Measurements from ENCODE around the gene MPRIP.
A peak's percentile ranks its signal among the peaks of the same experiment; 100 is the strongest.

MPRIP gene

GRCh38 chr17:16999931-17000625 is 42.2 kb upstream of the MPRIP start:
- TF ChIP-seq RAD21 (IDR thresholded peaks at IDR 0.05; ENCODE audit: low read depth) (no peak), EP300 (IDR thresholded peaks at IDR 0.05; ENCODE audit: borderline replicate concordance) (no peak), EGR1 (IDR thresholded peaks at IDR 0.05) (no peak), USF1 (IDR thresholded peaks at IDR 0.05) (no peak), FOXM1 (IDR thresholded peaks at IDR 0.05; ENCODE audit: borderline replicate concordance, low read depth) (no peak), ZBTB7A (IDR thresholded peaks at IDR 0.05; ENCODE audit: low read depth) (no peak), TAF1 (IDR thresholded peaks at IDR 0.05; ENCODE audit: low read depth) (no peak), TEAD4 (IDR thresholded peaks at IDR 0.05) (no peak), NFIC (IDR thresholded peaks at IDR 0.05) (no peak), YY1 (IDR thresholded peaks at IDR 0.05; ENCODE audit: low read depth) (no peak), REST (IDR thresholded peaks at IDR 0.05; ENCODE audit: low read depth) (no peak), CREB1 (IDR thresholded peaks at IDR 0.05; ENCODE audit: low read depth) (no peak), TCF12 (IDR thresholded peaks at IDR 0.05; ENCODE audit: low read depth) (no peak), MAX (IDR thresholded peaks at IDR 0.05) (no peak), CEBPB (IDR thresholded peaks at IDR 0.05) (no peak)

DNA sequence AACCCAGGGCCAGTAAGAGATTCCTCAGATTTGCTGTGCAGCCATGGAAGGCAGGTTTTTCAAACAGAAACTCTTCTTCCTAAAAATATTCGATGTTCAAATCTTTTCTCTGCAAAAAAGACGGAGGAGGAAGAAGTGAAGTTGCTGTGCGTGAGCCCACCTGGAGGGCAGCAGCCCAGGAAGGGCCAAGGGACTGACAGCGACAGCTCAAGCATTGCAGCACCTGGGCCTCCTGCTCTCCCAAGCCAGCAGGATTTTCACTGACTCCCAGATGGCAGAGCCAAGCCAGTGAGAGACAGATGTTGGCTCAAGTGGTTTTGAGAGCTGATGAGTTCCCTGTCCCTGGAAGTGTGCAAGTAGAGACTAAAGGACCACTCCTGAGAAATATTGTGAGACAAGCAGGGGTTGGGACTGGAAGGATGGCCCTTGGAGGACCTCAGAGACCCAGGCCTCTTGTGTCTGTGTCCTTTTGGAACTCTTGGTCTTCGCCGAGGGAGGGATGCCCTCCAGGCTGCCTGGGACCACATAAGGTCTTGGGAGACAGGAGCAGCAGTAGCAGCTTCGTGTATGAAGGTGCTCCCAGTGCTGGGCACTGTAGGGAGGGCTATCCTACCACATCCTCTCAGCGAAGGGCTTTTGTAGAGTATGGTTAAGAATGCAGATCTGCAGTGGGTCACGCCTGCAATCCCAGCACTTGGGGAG is 41.0 kb upstream of the MPRIP start:
- TF ChIP-seq EGR1 (IDR thresholded peaks at IDR 0.05) (no peak), USF1 (IDR thresholded peaks at IDR 0.05) (no peak), TCF12 (IDR thresholded peaks at IDR 0.05; ENCODE audit: low read depth) (no peak), EP300 (IDR thresholded peaks at IDR 0.05; ENCODE audit: borderline replicate concordance) (no peak), REST (IDR thresholded peaks at IDR 0.05; ENCODE audit: low read depth) (no peak), RAD21 (IDR thresholded peaks at IDR 0.05; ENCODE audit: low read depth) (no peak), FOXM1 (IDR thresholded peaks at IDR 0.05; ENCODE audit: borderline replicate concordance, low read depth) (no peak), MAX (IDR thresholded peaks at IDR 0.05) (no peak), CREB1 (IDR thresholded peaks at IDR 0.05; ENCODE audit: low read depth) (no peak), ZBTB7A (IDR thresholded peaks at IDR 0.05; ENCODE audit: low read depth) (no peak), YY1 (IDR thresholded peaks at IDR 0.05; ENCODE audit: low read depth) (no peak), TEAD4 (IDR thresholded peaks at IDR 0.05) (no peak), NFIC (IDR thresholded peaks at IDR 0.05) (no peak)

- no peak for TF ChIP-seq REST (IDR thresholded peaks at IDR 0.05; ENCODE audit: low read depth)
- TF ChIP-seq TCF12 (IDR thresholded peaks at IDR 0.05; ENCODE audit: low read depth): peak; percentile 32; the same call in 1 of the 2 replicates
- peak; percentile 98 for TF ChIP-seq RAD21 (IDR thresholded peaks at IDR 0.05; ENCODE audit: low read depth)
- no peak for TF ChIP-seq USF1 (IDR thresholded peaks at IDR 0.05)
Observed at GRCh38 chr17:17001874-17002520, 40.3 kb upstream of the MPRIP start.

All from Ishikawa (cell line).